ENCODE data around the gene GMDS. TPM values are rescaled to one million over a fixed set of nuclear protein-coding genes. Genes with fewer than 3 reads are reported as not detected.

Gene GMDS
- total and polyA plus RNA-seq, 2 experiments from 2014 or later, result 30.1 to 36.5 TPM

GRCh38 chr6:2108700-2109306 lies 136.6 kb downstream of the GMDS start:
- H2AFZ ChIP-seq, result no peak overlapping the region

GRCh38 chr6:2104524-2104880 lies 140.9 kb downstream of the GMDS start:
- H3K9me2 ChIP-seq (ENCODE audit: insufficient read depth), result no peaks in the 10 kb centered on the region
- no peaks in the 10 kb centered on the region for H3K27me3 ChIP-seq (ENCODE audit: insufficient read depth)
- H3K4me3 Mint-ChIP-seq, result no peak overlapping the region
- no peaks in the 10 kb centered on the region for H3F3A ChIP-seq (replicated peaks; ENCODE audit: low read depth)
- no peaks in the 10 kb centered on the region for H3K9me3 Mint-ChIP-seq
- H3K36me3 Mint-ChIP-seq (ENCODE audit: low read depth), result no peaks in the 10 kb centered on the region
- H3K27ac ChIP-seq (ENCODE audit: low read depth), result no peak overlapping the region
- no peak for DNase-seq (ENCODE audit: low spot score)
- no peak overlapping the region for H2AFZ ChIP-seq
- no peaks in the 10 kb centered on the region for H3K36me3 ChIP-seq (ENCODE audit: insufficient read depth)
- ATAC-seq, result no peak
- H3K27me3 Mint-ChIP-seq (ENCODE audit: insufficient read depth, low read depth, poor library complexity), result no peaks in the 10 kb centered on the region
- H4K20me1 ChIP-seq (replicated peaks; ENCODE audit: insufficient read depth), result 0 out of 2 replicates have a peak, but pooled peaks cover 3% of the 10 kb centered on the region
- H3K79me2 ChIP-seq (replicated peaks; ENCODE audit: insufficient read depth), result no peaks in the 10 kb centered on the region
- no peak overlapping the region for H3K4me2 ChIP-seq
- no peak overlapping the region for H3K27ac Mint-ChIP-seq
- H3K4me1 ChIP-seq (ENCODE audit: insufficient read depth), result peaks cover 5% of the 10 kb centered on the region
- H3K4me3 ChIP-seq, result no peak overlapping the region
- peaks cover 7% of the 10 kb centered on the region; the same call in 2 of the 3 replicates for H3K4me1 Mint-ChIP-seq
- TF ChIP-seq, protein P1, sequence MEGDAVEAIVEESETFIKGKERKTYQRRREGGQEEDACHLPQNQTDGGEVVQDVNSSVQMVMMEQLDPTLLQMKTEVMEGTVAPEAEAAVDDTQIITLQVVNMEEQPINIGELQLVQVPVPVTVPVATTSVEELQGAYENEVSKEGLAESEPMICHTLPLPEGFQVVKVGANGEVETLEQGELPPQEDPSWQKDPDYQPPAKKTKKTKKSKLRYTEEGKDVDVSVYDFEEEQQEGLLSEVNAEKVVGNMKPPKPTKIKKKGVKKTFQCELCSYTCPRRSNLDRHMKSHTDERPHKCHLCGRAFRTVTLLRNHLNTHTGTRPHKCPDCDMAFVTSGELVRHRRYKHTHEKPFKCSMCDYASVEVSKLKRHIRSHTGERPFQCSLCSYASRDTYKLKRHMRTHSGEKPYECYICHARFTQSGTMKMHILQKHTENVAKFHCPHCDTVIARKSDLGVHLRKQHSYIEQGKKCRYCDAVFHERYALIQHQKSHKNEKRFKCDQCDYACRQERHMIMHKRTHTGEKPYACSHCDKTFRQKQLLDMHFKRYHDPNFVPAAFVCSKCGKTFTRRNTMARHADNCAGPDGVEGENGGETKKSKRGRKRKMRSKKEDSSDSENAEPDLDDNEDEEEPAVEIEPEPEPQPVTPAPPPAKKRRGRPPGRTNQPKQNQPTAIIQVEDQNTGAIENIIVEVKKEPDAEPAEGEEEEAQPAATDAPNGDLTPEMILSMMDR (conservative IDR thresholded peaks at IDR 0.05; ENCODE audit: low read depth in 2 of 2), result no peak
- no peak for TF ChIP-seq REST (IDR thresholded peaks at IDR 0.05; ENCODE audit: unreplicated experiment)
- no peak for TF ChIP-seq ZNF462 (CRISPR knock-in tag; IDR thresholded peaks at IDR 0.05)
- TF ChIP-seq JUNB (IDR thresholded peaks at IDR 0.05; ENCODE audit: unreplicated experiment), result no peak
- no peak for TF ChIP-seq POLR2AphosphoS5 (IDR thresholded peaks at IDR 0.05; ENCODE audit: low read depth)
- no peak for TF ChIP-seq EZH2 (IDR thresholded peaks at IDR 0.05; ENCODE audit: low read depth, unreplicated experiment)
- TF ChIP-seq ZNF331 (CRISPR knock-in tag; IDR thresholded peaks at IDR 0.05; ENCODE audit: low read depth), result no peak
- no peak for TF ChIP-seq NANOG (IDR thresholded peaks at IDR 0.05; ENCODE audit: borderline replicate concordance)

More at GRCh38 chr6:2108700-2109306, 136.6 kb downstream of the GMDS start:
- TF ChIP-seq POLR2AphosphoS5 (IDR thresholded peaks at IDR 0.05; ENCODE audit: low read depth) (no peak), EZH2phosphoT487 (IDR thresholded peaks at IDR 0.05; ENCODE audit: unreplicated experiment) (no peak)
- Histone ChIP-seq H3K4me3 (no peak overlapping the region), H3K9me2 (ENCODE audit: insufficient read depth) (no peaks in the 10 kb centered on the region), H4K20me1 (replicated peaks; ENCODE audit: insufficient read depth) (0 out of 2 replicates have a peak, but pooled peaks cover 7% of the 10 kb centered on the region), H3F3A (replicated peaks; ENCODE audit: low read depth) (no peaks in the 10 kb centered on the region), H3K27me3 (ENCODE audit: insufficient read depth) (no peaks in the 10 kb centered on the region), H3K4me2 (no peak overlapping the region), H3K27ac (ENCODE audit: low read depth) (no peak overlapping the region), H3K36me3 (ENCODE audit: insufficient read depth) (no peaks in the 10 kb centered on the region), H3K4me1 (ENCODE audit: insufficient read depth) (peaks cover 3% of the 10 kb centered on the region; the same call in 1 of the 2 replicates), H3K79me2 (replicated peaks; ENCODE audit: insufficient read depth) (0 out of 2 replicates have a peak, but pooled peaks cover 3% of the 10 kb centered on the region)
- no peak for DNase-seq (ENCODE audit: low spot score)
- ATAC-seq, result peak; percentile 36
- H3K4me1 Mint-ChIP-seq, result peaks cover 10% of the 10 kb centered on the region; the same call in 2 of the 3 replicates
- H3K4me3 Mint-ChIP-seq, result no peak overlapping the region
- H3K27me3 Mint-ChIP-seq (ENCODE audit: insufficient read depth, low read depth, poor library complexity), result peaks cover 1% of the 10 kb centered on the region
- H3K27ac Mint-ChIP-seq, result no peak overlapping the region; the same call in 1 of the 2 replicates
- H3K9me3 Mint-ChIP-seq, result no peaks in the 10 kb centered on the region
- H3K36me3 Mint-ChIP-seq (ENCODE audit: low read depth), result no peaks in the 10 kb centered on the region
